Measurements from ENCODE around the gene TRIM31.

GRCh38 chr6:30155520-30156261 lies 42.8 kb upstream of the TRIM31 start:
- TF ChIP-seq CBX5 (IDR thresholded peaks at IDR 0.05; ENCODE audit: low read depth) = no peak
- TF ChIP-seq HDGF (IDR thresholded peaks at IDR 0.05) = no peak
- TF ChIP-seq CTCF (IDR thresholded peaks at IDR 0.05 in 2 of 3, conservative IDR thresholded peaks at IDR 0.05 in 1 of 3; ENCODE audit: control insufficient read depth in 2 of 3, extremely low read depth in 1 of 3, insufficient read depth in 1 of 3, low read depth in 3 of 3, low read length in 3 of 3) = no peak
- TF ChIP-seq JUND (IDR thresholded peaks at IDR 0.05; ENCODE audit: low read depth, low read length) = no peak
- no peak for TF ChIP-seq BCLAF1 (IDR thresholded peaks at IDR 0.05)
- TF ChIP-seq ZZZ3 (IDR thresholded peaks at IDR 0.05; ENCODE audit: control insufficient read depth, insufficient read length, low read depth) = no peak
- no peak for TF ChIP-seq ZNF217 (IDR thresholded peaks at IDR 0.05)
- TF ChIP-seq MLLT1 (IDR thresholded peaks at IDR 0.05) = no peak
- no peak for TF ChIP-seq POLR2AphosphoS5 (IDR thresholded peaks at IDR 0.05; ENCODE audit: low read length)
- no peak for TF ChIP-seq FOXM1 (IDR thresholded peaks at IDR 0.05; ENCODE audit: low read depth, low read length)
- no peak for TF ChIP-seq POLR2A (IDR thresholded peaks at IDR 0.05; ENCODE audit: low read depth, low read length)
- TF ChIP-seq YY1 (IDR thresholded peaks at IDR 0.05; ENCODE audit: low read depth, low read length) = no peak

All from GM12878 (cell line).